Measurements from ENCODE around the gene MTMR6.

- TF ChIP-seq CTCF (IDR thresholded peaks at IDR 0.05) (no peak), POLR2A (IDR thresholded peaks at IDR 0.05) (no peak), EP300 (IDR thresholded peaks at IDR 0.05) (no peak)
Observed at GRCh38 chr13:25288966-25289365, 1.7 kb upstream of the MTMR6 start.

Measured in tibial nerve (tissue), 4 donors.